Stimulated activated CD4-positive, alpha-beta T cell treated with anti-CD3 and anti-CD28 coated beads, Interleukin-2, amount 100 ng/mL, for 48 hours (primary cell): ENCODE measurements around the gene PYCR2.
A peak's percentile ranks its signal among the peaks of the same experiment; 100 is the strongest.

Experiments used
- DNase-seq, 2 donors: peaks; one replicate each; pipeline ENCODE4 v3.0.0-alpha.2; 2020

PYCR2 gene

DNA sequence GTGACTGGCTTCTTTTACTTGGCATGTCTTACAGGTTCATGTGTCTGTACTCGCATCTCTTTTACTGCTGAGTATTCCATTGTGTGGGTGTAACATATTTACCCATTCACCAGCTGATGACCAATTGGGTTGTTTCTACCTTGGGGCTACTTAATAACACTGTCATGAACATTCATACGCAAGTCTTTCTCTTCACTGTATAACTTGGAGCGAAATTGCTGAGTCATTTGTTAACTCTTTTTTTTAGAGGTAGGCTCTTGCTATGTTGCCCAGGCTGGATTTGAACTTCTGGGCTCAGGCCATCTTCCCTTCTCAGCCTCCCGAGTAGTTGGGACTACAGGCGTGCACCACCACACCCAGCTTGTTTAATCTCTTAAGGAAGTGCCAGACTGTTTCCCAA lies 6.5 kb downstream of the PYCR2 start:
- no peak for DNase-seq

DNA sequence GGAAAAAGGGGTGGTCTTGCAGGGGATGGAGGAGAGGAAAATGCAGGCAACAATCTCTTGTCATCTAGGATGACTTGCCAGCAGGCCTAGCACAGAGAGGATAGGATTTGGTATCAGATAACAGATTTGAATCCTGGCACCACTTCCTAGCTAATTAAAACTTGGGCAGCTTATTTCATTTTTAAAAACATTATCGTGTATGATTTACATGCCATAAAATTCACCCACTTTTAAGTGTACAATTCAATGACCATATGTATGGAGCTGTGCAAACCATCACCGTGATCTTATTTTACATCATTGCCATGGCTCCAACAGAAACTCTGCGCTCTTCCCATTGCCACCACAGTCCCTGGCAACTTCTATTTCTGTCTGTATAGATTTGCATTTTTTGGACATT lies 6.9 kb downstream of the PYCR2 start:
- DNase-seq: no peak

DNA sequence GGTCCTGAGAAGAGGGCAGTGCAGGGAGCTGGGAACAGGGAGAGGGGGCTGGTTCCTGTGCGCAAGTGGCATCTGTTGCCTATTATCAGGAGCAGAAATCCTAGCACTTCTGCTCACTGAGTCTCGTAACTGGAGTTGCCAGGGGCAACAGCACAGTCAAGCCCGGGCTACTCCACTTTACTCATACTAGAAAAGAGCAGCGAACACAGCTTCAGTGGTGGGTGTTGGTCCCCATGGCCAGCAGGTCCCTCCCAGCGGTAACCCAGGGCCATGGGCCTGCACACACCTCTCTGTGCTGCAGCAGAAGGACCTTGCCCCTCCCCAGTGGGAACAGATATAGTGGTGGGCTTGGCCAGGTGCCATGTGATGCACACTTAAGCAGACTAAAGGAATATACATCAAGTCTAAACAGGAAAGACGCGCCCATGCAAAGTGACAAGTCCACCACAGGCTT lies 8.5 kb downstream of the PYCR2 start:
- no peak for DNase-seq

DNA sequence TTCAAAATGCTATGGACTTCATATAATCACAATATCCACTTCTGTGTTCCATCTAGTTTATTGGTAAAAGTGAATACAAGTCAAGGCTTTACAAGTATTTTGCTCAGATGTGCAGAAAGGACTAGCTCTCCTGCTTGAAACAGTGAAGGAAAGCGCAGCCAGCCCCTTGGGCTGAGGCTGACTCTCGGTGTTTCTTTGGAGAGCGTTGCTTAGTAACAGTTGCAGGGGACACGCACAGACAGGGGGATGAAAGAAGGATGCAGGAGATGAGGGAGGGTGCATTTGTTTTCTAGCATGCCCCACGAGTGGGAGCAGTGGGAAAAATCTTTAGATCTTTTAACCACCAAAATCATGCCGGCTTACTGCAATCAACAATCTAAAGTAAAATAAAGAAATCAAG lies 9.1 kb downstream of the PYCR2 start:
- no peak for DNase-seq

DNA sequence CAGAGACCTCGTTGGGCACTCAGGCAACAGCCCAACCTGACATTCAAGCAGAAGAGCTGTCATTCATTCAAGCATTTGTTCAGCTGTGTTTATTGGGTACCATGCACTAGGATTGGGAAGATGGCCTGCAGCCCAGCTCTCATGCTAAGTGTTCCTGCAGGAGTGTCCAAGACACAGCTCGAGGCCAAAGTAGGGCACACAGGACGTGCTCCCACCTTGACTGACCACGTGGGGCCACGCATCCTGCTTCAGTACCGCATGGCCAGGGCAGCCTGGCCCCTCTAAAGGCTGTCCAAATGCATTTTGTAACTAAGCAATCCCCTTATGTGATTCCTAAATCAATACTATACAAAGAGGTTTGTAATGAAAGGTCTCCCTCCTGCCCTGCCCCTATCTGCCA lies 9.7 kb downstream of the PYCR2 start:
- DNase-seq: no peak

DNA sequence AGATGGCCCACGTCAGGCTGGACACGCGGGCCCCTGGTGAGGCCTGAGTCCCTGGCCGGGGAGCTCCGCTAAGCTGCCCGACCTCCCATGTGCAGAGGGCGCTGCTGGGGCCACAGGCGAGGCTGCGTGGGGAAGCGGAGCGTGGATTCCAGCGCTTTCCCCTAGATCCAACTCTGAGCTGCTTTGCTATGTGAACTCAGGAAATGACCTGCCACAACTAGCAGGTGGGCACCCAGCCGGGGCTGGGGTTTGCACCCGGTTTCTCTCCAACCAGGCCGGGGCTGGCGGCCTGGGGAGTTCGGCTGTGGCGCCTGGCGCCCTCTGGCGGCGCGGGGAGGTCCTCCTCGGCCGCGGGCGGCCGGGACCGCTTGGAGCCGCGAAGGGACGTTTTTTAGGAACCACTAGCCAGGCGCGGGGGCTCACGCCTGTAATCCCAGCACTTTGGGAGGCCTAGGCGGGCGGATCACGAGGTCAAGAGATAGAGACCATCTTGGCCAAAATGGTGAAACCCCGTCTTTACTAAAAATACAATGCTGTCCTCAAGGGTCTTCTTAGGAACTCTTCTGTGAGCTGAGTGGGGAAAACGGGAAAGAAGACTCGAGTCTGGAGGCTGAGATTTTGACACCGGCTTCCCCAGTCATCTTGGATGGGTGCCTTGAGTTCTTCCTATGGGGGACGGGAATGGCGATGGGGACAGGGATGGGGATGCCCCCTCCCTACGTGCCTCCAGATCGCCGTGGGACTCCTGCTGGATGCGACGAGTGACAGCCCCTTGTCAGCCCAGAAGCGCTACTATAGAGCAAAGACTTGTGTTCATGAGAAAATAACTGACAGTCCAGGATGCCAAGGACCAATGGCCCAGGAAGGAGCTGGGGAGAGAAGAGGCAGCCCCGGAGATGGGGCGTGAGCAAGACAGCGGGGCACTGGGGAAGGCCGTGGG lies 12.6 kb downstream of the PYCR2 start:
- peak; percentile 64 to 82 for DNase-seq

DNA sequence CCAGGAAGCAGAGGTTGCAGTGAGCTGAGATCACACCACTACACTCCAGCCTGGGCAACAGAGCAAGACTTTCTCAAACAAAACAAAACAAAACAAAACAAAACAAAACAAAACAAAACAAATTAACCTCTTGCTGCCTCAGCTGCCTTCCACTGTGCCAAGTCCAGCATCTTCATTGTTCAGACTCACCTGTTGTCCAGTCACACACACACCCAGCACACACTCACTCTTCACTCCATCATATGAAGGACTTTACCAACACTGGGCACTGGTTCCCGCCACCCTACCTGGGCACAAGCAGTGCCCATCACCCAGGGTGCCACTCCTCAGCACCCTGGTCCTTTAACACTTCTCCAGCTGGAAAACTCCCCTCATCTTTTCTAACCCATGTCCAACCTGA lies 14.6 kb downstream of the PYCR2 start:
- no peak for DNase-seq

DNA sequence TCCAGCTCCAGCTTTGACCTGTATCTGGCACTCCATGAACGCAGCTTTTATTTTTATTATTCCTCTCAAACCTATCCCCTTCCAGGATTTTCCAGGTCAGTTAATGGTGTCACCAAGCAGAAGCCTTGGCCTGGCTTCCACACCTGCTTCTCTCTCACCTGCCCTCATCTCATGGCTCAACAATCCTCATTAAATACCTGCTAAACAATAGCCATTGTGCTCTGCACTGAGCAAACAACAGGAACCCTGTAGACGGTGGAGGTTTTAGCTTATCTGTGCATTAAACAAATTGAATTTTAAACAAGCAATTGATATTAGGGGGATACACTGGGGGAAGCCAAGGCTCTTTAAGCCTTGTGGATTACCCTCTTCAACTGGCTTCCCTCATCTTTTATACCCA lies 15.3 kb downstream of the PYCR2 start:
- no peak for DNase-seq

DNA sequence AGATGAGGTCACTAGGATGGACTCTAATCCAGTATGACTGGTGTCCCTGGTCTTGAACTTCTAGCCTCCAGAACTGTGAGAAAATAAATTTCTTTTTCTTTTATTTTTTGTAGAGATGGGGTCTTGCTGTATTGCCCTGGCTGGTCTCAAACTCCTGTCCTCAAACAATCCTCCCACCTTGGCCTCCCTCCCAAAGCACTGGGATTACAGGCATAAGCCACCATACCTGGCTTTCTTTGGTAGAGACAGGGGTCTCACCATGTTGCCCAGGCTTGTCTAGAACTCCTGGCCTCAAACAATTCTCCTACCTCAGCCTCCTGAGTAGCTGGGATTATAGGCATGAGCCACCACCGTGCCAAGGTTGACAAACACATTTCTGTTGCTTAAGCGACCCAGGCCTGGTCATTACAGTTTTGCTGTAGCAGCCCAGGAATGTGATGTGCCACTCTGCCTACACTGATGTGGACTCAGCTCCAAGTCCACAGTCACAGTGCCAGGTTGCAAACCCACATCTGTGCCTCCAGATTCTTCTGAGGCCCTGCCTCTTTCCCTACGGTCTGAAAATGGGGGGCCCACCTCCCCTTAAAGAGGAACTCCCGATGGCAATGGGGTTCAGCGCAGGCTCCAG lies 15.9 kb downstream of the PYCR2 start:
- no peak for DNase-seq

DNA sequence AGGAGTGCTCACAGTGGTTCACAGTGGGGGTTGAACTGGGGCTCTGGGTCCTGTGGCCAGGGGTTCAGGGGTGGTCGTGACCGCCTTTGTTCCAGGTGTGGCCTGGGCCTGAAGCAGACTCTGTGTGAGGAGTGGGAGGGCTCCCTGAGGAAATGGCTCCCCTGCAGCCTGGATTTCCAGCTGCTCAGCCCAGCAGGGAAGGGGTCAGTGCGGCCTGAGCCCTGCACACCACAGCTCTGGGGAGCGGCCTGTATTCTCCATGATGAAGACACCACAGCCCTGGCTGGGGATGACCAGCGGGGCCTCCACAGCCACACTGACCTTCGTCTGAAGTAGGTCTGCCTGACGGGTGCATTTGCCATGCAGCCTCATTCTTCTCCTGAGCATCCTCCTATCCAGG lies 16.7 kb downstream of the PYCR2 start:
- DNase-seq: no peak

DNA sequence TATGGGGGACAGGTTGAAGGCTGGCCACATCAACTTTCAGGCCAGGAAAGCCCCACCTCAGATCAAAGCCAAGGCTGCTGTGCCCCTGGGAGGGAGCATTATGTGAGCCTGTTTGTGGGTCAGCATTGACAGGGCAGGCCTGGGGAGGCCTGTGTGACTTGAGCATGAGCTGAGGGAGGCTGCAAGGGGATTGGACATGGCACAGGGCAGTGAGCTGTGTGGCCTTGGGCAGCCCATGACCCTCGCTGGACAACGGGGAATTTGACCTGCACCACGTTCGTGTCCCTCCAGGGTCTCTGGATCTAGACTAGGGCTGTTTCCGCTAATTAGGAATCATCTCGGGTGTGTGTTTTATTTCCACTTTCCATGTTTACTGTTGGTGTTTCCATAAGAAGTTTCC lies 17.6 kb downstream of the PYCR2 start:
- DNase-seq: no peak

DNA sequence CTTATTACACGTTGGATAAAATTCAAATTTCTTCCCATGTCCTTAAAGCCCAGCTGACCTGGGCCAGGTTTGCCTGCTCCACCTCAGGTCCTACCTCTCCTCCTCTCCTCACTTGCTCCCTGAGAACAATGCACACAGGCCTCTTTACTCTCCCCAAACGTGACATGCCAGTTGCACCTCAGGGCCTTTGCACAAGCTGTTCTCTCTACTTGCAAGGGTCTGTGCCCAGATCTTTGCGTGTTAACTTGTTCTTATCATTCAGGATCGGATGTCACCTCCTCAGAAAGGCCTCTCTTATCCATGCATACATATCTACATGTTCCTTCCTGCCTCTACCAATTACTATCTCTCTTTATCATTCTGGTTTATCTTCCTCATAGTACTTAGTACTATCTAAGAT lies 20.4 kb downstream of the PYCR2 start:
- no peak for DNase-seq

DNA sequence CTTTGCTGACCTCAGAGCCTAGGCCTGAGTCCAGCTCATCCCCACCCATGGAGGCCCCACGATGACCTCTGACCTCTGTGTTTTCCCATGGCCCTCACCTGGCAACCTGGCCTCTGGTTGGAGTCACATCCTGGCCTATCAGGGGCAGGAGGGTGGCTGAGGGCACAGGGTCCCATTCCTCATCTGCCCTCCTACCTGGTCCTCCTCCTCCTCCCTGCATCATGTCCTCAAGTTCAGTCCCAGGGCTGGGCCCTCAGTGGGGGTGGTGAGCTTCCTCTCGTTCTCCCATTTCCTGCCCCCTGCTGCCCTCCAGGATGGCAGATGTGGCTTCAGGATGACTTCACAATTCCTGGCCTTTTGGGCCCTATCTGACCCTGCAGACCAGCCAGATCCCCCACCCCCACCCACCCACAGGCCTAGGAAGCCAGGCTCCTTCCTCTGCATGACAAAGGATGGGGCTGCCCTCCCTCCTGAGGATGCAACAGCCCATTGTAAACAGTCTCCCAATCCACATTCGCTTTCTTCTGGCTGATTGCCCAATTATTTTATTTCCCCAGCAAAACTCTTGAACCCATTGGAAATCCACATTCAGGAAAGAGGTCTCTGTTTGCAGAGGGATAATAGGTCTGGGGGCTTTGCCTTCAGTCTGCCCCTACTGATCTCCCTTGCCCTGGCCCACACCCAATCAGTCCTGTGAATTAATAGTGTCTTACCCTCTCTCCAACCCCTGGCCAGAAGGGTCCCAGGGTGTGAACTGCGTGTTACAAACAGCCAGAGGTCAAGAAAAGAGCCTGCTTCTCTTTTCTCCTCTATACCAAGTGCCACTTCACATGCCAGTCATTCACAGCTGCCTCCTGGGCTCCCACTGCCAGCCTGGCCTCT lies 24.8 kb downstream of the PYCR2 start:
- DNase-seq: no peak

DNA sequence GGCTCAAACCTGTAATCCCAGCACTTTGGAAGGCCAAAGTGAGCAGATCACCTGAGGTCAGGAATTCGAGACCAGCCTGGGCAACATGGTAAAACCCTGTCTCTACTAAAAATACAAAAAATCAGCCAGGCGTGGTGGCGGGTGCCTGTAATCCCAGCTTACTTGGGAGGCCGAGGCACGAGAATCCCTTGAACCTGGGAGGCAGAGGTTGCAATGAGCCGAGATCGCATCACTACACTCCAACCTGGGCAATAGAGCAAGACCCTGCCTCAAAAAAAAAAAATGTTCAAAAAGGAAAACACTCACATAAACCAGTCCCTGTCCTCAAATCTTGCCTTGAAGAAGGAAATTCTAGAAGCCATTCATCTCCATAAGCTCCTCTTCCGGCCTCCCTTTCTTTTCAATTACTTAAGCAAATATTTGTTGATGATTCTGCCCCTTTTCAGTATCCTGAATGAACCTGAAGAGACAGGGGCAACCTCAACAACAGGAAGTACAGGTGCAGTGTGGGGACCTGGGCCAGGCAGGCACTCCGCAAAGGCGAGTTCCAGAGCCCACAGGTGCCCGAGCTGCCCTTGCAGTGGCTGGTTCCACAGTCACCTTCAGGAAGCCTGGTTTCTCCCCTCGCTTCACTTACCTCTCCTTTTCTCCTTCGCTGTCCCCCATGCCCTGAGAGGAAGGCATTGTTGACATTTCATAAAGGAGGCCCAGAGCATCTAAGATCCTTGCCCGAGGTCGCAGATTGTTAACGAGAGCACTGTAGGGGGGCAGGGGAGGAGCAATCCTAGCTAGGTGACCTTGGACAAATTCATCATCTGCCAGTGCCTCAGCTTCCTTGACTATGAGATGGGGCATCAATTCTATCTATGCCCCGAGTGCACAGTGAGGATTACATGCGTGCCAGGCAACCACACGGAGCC lies 26.2 kb downstream of the PYCR2 start:
- DNase-seq: no peak

DNA sequence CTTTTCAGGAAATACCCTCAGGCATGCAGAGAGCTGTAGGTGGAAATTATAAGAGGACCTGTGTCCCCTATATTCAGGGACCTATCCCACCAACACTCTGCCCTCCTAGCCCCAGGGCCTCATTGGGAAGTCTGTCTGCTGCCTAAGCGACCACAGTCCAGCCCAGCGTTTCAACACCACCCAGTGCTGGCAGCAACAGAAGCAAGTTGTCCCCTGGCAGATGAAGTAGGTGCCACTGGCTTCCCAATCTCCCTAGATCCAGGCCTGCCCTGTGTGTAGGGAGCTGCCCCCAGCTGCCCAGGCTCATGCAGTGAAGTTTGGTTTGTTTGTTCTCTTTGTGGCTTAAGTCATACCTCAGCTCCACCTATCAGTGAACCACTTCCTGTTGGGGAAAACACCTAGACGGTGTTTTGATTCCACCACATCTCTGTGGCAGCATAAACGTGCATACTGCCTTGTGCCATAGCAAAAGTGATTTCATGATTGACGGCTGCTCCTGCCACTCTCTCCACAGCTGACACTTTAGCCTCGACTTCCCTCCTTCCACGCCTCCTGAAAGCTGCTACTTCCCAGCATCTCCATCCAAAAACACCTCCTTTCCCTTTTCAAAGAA lies 27.0 kb downstream of the PYCR2 start:
- DNase-seq: peak; percentile 44 to 52

DNA sequence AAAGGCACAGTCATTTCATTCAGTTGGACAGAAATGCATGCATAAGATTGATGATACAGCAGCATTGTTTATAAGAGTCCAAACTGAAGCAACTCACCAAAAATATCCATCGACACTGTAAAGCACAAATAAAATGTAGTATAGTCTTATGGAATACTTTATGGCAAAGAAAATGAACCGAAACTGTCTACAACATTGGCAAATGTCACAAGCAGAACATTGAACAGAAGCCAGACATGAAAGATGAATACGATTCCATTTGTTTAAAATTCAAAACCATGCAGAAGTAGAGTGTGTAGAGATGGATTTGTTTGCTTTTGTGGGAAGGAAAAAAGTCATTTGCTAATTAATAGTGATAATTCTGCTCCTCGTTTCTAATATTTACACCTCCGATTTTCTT lies 27.6 kb downstream of the PYCR2 start:
- no peak for DNase-seq

DNA sequence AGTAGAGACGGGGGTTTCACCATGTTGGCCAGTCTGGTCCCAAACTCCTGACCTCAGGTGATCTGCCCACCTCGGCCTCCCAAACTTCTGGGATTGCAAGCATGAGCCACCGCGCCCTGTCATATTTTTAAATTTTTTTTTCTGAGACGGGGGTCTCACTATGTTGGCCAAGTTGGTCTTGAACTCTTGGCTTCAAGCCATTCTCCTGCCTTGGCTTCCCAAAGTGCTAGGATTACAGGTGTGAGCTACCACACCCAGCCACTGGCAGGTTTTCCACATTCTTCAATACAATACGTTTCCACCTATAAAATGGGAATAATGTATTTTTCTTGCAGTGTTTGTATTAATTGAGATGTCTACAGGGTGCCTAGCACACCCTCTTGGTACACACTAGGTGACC lies 31.7 kb downstream of the PYCR2 start:
- DNase-seq: no peak

DNA sequence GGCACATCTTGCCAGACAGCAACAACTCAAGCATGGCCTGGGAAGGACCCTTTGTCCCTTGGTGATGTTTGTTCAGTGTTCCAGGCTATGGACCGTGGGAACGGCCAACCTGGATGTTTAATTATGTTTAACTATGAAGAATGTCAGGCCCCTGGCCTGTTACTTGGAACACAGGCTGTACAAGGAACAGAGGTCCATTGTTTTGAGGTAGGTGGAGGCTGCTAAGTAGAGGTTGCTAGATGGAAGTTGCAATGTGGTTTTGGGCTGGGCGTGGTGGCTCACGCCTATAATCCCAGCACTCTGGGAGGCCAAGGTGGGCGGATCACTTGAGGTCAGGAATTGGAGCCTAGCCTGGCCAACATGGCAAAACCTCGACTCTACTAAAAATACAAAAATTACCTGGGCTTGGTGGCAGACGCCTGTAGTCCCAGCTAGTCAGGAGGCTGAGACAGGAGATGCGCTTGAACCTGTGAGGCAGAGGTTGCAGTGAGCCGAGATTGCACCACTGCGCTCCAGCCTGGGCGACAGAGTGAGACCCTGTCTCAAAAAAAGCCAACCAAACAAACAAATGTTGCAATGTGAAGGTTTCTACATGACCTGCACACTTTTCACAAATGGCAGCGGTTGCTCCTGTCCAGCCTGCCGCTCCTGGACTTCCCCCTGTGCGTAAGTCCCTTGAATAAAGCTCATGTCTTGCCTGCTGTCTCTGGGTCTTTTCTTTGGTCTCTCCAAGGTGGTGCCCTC lies 32.6 kb downstream of the PYCR2 start:
- no peak for DNase-seq

DNA sequence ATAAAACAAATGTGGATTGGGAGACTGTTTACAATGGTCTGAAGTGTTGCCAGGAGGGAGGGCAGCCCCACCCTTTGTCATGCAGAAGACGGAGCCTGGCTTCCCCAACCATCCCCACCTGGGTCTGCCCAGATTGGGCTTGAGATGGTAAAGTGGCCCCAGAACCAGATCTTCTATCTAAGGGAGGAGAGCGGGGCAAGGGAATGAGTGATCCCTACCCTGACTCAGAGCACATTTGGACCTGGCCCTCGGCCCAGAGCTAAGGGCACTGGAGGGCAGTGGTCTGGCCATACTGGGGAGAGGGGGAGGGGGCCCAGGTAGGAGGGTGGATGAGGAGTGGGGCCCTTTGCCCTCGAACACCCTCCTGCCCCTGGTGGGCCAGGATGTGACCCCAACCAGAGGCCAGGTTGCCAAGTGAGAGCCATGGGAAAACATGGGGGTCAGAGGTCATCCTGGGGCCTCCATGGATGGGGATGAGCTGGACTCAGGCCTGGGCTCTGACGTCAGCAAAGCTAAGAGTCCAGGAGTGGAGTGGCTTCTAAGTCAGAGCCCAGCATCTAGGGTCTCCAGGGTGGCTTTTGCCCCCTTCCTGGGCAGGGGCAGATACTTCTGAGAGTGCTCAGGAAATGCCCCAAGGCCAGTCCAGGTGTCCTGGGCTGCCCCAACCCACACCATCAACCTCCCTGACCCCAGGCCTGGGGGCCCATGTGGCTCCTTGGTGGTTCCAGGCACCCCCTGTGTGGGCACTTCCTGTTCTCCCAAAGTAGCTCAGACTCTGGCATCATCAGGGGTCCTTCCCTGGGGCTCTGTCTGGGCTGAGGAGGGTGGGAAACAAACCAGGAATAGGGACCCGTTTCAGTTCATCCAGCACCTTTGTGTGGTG lies 33.5 kb downstream of the PYCR2 start:
- no peak for DNase-seq

DNA sequence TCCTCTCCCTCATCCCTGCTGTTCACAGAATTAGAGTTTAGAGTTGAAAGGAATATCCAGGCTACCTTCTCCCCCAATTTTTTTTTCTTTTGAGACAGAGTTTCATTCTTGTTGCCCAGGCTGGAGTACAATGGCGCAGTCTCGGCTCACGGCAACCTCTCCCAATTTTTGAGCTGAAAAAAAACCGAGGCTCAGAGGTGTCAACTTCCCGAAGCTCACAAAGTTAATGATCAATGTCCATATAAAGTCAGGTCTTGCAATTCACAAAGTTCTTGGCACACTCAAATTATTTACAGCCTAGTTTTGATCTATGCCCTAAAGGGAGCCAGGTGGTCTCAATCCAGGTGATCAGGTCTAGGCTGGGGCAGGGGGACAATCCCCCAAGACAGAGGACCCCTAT lies 34.3 kb downstream of the PYCR2 start:
- DNase-seq: no peak
